ENCODE measurements around the gene ARHGEF1.

Gene ARHGEF1

GRCh38 chr19:41936416-41936850 lies 53.4 kb downstream of the ARHGEF1 start (continued):
- no peak for TF ChIP-seq KLF8 (tag by site-specific recombination; IDR thresholded peaks at IDR 0.05)
- TF ChIP-seq, protein P1, sequence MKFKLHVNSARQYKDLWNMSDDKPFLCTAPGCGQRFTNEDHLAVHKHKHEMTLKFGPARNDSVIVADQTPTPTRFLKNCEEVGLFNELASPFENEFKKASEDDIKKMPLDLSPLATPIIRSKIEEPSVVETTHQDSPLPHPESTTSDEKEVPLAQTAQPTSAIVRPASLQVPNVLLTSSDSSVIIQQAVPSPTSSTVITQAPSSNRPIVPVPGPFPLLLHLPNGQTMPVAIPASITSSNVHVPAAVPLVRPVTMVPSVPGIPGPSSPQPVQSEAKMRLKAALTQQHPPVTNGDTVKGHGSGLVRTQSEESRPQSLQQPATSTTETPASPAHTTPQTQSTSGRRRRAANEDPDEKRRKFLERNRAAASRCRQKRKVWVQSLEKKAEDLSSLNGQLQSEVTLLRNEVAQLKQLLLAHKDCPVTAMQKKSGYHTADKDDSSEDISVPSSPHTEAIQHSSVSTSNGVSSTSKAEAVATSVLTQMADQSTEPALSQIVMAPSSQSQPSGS (tag by site-specific recombination; IDR thresholded peaks at IDR 0.05; ENCODE audit: low read depth): no peak
- 0 out of 2 replicates have a peak, but pooled peaks have one; percentile 17 for TF ChIP-seq ZBTB20 (tag by site-specific recombination; IDR thresholded peaks at IDR 0.05)
- TF ChIP-seq ZNF335 (tag by site-specific recombination; conservative IDR thresholded peaks at IDR 0.05): peak; percentile 63
- no peak for TF ChIP-seq HIC1 (tag by site-specific recombination; IDR thresholded peaks at IDR 0.05)
- TF ChIP-seq, protein P2, sequence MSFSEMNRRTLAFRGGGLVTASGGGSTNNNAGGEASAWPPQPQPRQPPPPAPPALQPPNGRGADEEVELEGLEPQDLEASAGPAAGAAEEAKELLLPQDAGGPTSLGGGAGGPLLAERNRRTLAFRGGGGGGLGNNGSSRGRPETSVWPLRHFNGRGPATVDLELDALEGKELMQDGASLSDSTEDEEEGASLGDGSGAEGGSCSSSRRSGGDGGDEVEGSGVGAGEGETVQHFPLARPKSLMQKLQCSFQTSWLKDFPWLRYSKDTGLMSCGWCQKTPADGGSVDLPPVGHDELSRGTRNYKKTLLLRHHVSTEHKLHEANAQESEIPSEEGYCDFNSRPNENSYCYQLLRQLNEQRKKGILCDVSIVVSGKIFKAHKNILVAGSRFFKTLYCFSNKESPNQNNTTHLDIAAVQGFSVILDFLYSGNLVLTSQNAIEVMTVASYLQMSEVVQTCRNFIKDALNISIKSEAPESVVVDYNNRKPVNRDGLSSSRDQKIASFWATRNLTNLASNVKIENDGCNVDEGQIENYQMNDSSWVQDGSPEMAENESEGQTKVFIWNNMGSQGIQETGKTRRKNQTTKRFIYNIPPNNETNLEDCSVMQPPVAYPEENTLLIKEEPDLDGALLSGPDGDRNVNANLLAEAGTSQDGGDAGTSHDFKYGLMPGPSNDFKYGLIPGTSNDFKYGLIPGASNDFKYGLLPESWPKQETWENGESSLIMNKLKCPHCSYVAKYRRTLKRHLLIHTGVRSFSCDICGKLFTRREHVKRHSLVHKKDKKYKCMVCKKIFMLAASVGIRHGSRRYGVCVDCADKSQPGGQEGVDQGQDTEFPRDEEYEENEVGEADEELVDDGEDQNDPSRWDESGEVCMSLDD (tag by site-specific recombination; IDR thresholded peaks at IDR 0.05): peak; percentile 4; the same call in 1 of the 2 replicates
- TF ChIP-seq ZNF174 (tag by site-specific recombination; IDR thresholded peaks at IDR 0.05): no peak
- TF ChIP-seq ZNF133 (tag by site-specific recombination; IDR thresholded peaks at IDR 0.05): no peak
- no peak for TF ChIP-seq ZNF585B (tag by site-specific recombination; IDR thresholded peaks at IDR 0.05)
- no peak for TF ChIP-seq ZNF10 (tag by site-specific recombination; IDR thresholded peaks at IDR 0.05)
- no peak for TF ChIP-seq ZSCAN23 (tag by site-specific recombination; IDR thresholded peaks at IDR 0.05)
- no peak for TF ChIP-seq ZNF223 (tag by site-specific recombination; IDR thresholded peaks at IDR 0.05)
- no peak for TF ChIP-seq ZXDB (tag by site-specific recombination; IDR thresholded peaks at IDR 0.05)
- TF ChIP-seq ZBTB17 (tag by site-specific recombination; IDR thresholded peaks at IDR 0.05): peak; percentile 50
- TF ChIP-seq ZNF701 (tag by site-specific recombination; IDR thresholded peaks at IDR 0.05): no peak
- no peak for TF ChIP-seq ZFP37 (tag by site-specific recombination; IDR thresholded peaks at IDR 0.05)
- TF ChIP-seq ZNF600 (tag by site-specific recombination; IDR thresholded peaks at IDR 0.05): peak; percentile 88

- Histone ChIP-seq H3K4me3 (ENCODE audit: low read depth, low read length) (no peak overlapping the region), H3K27ac (ENCODE audit: extremely low read depth, low read depth, low read length) (no peak overlapping the region), H3K4me1 (ENCODE audit: control insufficient read depth, insufficient read depth, low read length) (peaks cover 3% of the 10 kb centered on the region; the same call in 1 of the 2 replicates), H3K36me3 (ENCODE audit: control insufficient read depth in 2 of 2, insufficient read depth in 1 of 2, low read length in 2 of 2) (no peaks in the 10 kb centered on the region), H3K9me3 (ENCODE audit: control insufficient read depth, insufficient read depth, low read depth, low read length) (no peaks in the 10 kb centered on the region)
- TF ChIP-seq GFI1B (tag by site-specific recombination; IDR thresholded peaks at IDR 0.05) (no peak), ZNF629 (tag by site-specific recombination; IDR thresholded peaks at IDR 0.05) (0 out of 2 replicates have a peak, but pooled peaks have one; percentile 2), ZEB2 (tag by site-specific recombination; IDR thresholded peaks at IDR 0.05) (no peak), EGR2 (tag by site-specific recombination; IDR thresholded peaks at IDR 0.05; ENCODE audit: low read depth) (no peak)
- TF ChIP-seq, protein P3, sequence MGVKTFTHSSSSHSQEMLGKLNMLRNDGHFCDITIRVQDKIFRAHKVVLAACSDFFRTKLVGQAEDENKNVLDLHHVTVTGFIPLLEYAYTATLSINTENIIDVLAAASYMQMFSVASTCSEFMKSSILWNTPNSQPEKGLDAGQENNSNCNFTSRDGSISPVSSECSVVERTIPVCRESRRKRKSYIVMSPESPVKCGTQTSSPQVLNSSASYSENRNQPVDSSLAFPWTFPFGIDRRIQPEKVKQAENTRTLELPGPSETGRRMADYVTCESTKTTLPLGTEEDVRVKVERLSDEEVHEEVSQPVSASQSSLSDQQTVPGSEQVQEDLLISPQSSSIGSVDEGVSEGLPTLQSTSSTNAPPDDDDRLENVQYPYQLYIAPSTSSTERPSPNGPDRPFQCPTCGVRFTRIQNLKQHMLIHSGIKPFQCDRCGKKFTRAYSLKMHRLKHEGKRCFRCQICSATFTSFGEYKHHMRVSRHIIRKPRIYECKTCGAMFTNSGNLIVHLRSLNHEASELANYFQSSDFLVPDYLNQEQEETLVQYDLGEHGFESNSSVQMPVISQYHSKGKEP (tag by site-specific recombination; IDR thresholded peaks at IDR 0.05): no peak
- ChIA-PET POLR2A (interaction anchor here (1.2 to 1.9 kb wide), 3 partner anchors 53 to 77 kb away, joined by 4 to 8 read pairs (median 7); partner anchors contain the start of gene RPS19), CTCF (interaction anchor here (0.5 to 1.9 kb wide), 11 partner anchors 11 to 484 kb away, joined by 3 to 18 read pairs (median 3); partner anchors contain the start of gene RABAC1)
Measured at GRCh38 chr19:41936961-41937360, 54.0 kb downstream of the ARHGEF1 start.
